T-helper 22 cell (primary cell): ENCODE measurements around the gene TOP3B.
"Not testable (repeated sequence)": the region's sequence is repeated elsewhere in the genome, so short reads cannot be mapped to it uniquely, and the experiment has no call there.

ENCODE experiments used
- DNase-seq: peaks from one replicate; pipeline ENCODE4 v3.0.0-alpha.2; 2020; ENCODE audit warnings: low read depth

Gene TOP3B

DNA sequence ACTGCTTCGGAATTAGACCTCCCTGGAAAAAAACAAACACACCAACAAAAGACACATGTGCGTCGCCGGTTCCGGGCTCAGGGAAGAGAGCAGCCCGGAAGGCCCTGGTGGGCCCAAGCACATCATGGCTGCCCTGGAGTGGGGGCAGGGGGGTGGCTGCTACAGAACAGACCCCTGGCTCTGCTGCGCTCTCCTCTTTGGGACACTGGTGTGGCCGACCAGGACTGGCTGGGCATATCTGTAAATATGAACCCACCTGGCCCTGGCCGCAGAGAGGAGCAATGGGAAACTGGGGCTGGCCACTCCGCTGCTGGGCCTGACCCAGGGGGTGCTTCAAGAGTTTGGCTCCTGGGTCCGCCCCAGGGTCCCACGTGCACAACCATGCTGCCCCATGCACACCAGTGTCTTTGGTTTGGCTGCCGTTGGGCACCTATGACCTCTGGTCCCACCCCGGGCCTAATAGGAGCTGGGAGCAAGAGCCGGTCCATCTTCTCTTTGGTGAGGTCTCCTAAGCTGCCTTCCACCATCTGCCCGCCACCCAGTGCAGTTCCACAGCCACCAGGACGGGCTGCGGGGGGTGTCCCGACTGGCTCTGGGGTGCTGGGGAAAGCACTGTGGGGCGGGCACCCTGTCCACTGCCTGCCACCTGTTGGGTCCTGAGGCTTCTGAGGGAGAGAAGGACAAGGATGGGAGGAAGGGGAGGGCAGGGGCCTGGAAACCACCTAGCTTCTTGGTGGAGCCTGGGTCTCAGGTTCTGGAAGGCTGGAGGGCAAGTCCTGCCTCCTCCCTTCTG, 60.0 kb downstream of the TOP3B start:
- DNase-seq, result no peak

DNA sequence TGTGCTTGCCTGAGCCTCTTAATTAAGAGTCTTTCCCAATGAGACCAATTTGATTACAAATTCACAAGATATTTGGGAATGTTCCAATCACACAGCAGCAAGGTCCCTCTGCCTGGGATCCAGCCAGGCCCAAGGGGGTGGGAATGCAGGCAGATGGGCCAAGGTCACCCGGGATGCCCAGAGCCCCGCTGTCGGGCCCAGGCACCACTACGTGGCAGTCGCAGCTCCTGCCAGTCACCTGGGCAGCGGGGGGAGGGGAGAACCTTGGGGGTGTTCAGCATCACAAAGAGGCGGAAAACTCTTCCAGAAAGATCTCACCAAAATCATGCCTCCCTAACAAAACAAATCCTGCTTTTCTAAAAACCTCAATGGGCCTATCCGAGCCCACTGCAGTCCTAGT, 60.9 kb downstream of the TOP3B start:
- DNase-seq, result no peak

GRCh38 chr22:21921184-21921721, 61.3 kb downstream of the TOP3B start:
- no peak for DNase-seq

GRCh38 chr22:21920341-21921183, 62.0 kb downstream of the TOP3B start:
- no peak for DNase-seq

GRCh38 chr22:21919526-21920307, 62.9 kb downstream of the TOP3B start:
- DNase-seq, result no peak

DNA sequence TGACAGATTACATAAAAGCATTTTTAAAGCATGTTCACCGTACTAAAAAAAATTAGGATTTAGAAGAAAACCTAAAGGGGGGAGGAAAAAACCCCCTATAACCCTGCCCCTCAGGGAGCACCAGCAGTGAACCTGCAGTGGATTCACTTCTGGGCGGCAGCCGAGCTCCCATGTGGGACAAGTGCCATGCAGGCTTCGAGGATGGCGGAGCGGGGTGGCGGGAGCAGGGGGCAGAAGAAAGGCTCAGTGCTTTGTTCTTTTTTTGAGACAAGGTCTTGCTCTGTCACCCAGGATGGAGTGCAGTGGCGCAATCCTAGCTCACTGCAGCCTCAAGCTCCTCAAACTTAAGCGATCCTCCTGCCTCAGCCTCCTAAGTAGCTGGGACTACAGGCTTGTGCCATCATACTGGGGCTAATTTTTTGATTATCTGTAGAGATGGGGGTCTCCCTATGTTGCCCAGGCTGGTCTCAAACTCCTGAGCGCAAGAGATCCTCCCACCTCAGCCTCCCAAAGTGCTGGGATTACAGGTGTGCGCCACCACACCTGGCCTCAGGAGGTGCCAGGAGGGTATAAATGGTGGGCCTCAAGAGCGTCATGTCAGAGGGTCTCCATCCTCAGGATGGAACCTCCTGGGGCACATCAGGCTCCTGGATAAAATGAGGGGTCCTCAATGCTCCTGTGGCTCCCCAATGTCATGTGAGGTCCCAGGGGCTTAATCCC, 64.0 kb downstream of the TOP3B start:
- DNase-seq, result no peak

- no peak for DNase-seq
Observed at GRCh38 chr22:21917959-21918261, 64.7 kb downstream of the TOP3B start.

- DNase-seq, result no peak
Observed at GRCh38 chr22:21917181-21917958, 65.2 kb downstream of the TOP3B start.

- no peak for DNase-seq
Observed at GRCh38 chr22:21916309-21916918, 66.2 kb downstream of the TOP3B start.

DNA sequence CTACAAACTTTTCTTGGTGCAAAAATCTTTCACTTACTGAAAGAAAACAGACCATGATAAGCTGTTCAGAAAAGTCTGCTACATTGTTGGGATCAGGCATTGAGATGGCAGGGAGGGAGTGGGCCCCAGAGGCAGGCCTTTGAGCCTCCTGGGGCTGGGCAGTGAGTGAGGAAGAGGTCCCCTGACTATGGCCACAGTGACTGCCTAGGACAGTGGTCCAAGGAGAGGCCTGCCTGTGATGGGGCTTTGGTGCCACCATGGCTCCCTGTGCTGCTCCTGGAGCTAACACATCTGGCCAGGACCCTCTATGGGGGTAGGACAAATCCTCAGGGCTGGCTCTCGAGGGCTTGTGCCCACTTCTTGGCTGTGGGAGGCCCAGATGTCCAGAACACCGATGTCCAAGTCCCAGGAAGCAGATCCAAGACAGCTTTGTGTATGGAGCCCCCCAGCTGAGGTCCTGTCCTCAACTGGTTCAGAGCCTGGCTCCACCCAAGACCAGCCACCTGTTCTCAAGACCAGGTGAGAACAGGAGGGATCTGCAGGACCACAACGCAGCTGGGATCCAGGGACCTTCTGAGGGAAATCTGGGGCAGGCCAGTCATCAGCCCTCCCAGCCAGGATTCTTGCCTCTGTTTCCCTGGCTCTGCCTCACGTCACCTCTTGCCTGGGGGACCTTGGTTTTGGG, 66.8 kb downstream of the TOP3B start:
- no peak for DNase-seq

GRCh38 chr22:21914033-21914642, 68.4 kb downstream of the TOP3B start:
- not testable (repeated sequence) for DNase-seq

GRCh38 chr22:21910367-21910766, 72.2 kb downstream of the TOP3B start:
- DNase-seq, result not testable (repeated sequence)

- no peak for DNase-seq
Observed at GRCh38 chr22:21909871-21910270, 72.7 kb downstream of the TOP3B start.

GRCh38 chr22:21907638-21908522, 74.7 kb downstream of the TOP3B start:
- no peak for DNase-seq
